HG03457 (cell line): ENCODE data around the gene PNKD.

Experiments
- ATAC-seq: cut with Tn5 transposase; IDR thresholded peaks from one replicate; pipeline ENCODE4 v1.9.1; 2021; ENCODE audit warnings: moderate number of reproducible peaks; ENCODE audit not compliant: unreplicated experiment

PNKD gene

DNA sequence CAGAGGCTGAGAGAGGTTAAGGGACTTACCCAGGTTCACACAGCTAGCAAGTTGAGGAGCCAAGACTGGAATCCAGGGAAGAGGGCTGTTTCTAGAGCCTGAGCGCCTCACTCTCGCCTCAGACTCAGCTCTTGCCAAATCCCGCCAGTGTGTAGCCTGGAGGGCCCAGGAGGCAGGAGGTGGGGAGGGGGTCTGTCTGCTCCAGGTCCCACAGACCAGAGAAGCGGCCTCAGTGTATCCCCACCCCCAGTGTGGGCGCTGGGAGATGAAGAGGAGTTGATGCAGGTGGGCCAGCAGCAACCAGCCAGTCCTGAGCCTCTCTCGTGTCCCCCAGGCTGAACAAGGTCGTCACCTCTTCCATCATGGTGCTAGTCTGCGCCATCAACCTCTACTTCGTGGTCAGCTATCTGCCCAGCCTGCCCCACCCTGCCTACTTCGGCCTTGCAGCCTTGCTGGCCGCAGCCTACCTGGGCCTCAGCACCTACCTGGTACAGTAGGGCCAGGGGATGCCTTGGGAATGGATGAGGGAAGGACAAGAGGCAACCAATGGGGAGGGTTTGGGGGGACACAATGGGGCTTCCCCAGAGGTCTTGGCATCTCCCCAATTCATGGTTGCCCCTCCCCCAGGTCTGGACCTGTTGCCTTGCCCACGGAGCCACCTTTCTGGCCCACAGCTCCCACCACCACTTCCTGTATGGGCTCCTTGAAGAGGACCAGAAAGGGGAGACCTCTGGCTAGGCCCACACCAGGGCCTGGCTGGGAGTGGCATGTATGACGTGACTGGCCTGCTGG is 124.2 kb downstream of the PNKD start:
- no peak for ATAC-seq

DNA sequence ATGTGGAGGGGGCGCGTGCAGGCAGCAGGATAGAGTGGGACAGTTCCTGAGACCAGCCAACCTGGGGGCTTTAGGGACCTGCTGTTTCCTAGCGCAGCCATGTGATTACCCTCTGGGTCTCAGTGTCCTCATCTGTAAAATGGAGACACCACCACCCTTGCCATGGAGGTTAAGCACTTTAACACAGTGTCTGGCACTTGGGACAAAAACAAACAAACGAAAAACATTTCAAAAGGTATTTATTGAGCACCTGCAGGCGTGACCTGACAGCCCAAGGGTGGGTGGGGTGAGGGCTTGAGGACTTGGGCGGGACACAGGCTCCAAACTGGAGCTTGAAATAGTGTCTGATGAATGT is 124.7 kb downstream of the PNKD start:
- ATAC-seq = no peak

DNA sequence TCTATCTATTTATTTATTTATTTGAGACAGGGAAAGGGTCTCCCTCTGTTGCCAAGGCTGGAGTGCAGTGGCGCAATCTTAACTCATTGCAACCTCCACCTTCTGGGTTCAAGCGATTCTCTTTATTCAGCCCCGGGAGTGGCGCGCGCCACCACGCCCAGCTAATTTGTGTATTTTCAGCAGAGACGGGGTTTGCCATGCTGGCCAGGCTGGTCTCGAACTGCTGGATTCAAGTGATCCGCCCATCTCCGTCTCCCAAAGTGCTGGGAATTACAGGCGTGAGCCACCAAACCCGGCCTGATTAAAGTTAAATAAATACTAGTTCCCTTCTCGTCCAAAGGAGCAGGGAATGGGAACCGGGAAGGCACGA is 125.1 kb downstream of the PNKD start:
- no peak for ATAC-seq

DNA sequence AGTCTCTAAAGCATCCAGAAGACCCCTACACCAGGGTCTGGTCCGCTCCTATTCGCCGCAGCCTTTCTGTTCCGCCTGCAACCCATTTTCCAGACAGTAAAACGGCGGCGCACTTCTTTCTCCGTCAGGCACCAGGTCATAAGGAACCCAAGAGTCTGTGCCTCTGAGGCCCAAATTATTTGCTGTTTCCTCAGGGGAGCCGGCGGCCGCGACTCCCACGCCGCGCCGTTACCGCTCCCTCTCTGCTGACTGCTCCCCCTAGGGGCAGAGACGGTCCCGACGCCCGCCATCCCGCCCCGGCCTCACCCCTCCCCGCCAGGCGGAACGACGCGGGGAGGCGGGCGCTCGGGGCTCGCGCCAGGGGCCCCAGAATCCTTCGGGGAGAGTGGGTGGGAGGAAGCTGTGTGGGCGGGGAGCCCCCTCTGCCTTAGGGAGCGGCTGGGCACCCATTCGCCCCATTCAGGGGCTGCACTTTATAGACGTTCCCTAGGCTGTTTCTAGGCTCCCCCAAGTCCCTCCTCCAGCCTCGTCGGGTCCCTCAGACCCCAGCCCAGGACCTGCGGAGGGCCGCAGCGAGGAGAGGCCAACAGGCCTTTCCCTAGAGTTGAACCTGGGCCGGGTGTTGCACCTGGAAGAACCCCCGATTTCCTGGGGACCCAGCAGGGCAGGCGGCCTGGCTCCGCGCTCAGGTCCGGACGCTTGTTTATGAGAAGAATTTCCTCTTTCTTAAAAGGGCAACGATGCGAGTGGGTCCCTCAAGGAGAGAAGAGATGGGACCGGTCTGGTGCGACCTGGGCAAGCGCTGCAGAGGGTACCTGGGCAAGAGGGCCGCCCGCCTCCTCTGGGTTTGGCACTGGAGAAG is 125.7 kb downstream of the PNKD start:
- peak; percentile 36 for ATAC-seq
